PFSK-1 (cell line): ENCODE results near the gene CACNG4.

Experiments
- FOXP2 ChIP-seq: optimal IDR thresholded peaks from 2 replicates; pipeline ENCODE3; 2011; ENCODE audit warnings: borderline replicate concordance, control low read depth, inconsistent platforms; ENCODE audit not compliant: insufficient read depth; ENCODE audit errors: extremely low read length, extremely low read depth
- POLR2AphosphoS5 ChIP-seq: IDR thresholded peaks from 2 replicates; pipeline ENCODE4 v1.6.1; 2012; ENCODE audit warnings: low read depth, mild to moderate bottlenecking, control low read depth, low read length, moderate library complexity
- SIN3A ChIP-seq: IDR thresholded peaks from 2 replicates; pipeline ENCODE4 v1.6.1; 2012; ENCODE audit warnings: mild to moderate bottlenecking, low read length, moderate library complexity, borderline replicate concordance; ENCODE audit not compliant: insufficient read depth
- TAF1 ChIP-seq: IDR thresholded peaks from 2 replicates; pipeline ENCODE4 v1.6.1; 2012; ENCODE audit warnings: low read length, control low read depth, borderline replicate concordance; ENCODE audit not compliant: insufficient read depth
- TF ChIP-seq, protein P1 (sequence below), 2 experiments: IDR thresholded peaks; 2 replicates each; pipeline versions ENCODE4 v1.6.1 to v1.8.0; 2011 to 2012; ENCODE audit warnings: low read depth in 2 of 2, low read length in 2 of 2, control low read depth in 1 of 2, inconsistent platforms in 1 of 2, mild to moderate bottlenecking in 1 of 2, moderate library complexity in 1 of 2; ENCODE audit not compliant: insufficient read depth in 1 of 2

The CACNG4 gene

GRCh38 chr17:67054608-67055007 is 90.1 kb downstream of the CACNG4 start:
- TF ChIP-seq, protein P1, sequence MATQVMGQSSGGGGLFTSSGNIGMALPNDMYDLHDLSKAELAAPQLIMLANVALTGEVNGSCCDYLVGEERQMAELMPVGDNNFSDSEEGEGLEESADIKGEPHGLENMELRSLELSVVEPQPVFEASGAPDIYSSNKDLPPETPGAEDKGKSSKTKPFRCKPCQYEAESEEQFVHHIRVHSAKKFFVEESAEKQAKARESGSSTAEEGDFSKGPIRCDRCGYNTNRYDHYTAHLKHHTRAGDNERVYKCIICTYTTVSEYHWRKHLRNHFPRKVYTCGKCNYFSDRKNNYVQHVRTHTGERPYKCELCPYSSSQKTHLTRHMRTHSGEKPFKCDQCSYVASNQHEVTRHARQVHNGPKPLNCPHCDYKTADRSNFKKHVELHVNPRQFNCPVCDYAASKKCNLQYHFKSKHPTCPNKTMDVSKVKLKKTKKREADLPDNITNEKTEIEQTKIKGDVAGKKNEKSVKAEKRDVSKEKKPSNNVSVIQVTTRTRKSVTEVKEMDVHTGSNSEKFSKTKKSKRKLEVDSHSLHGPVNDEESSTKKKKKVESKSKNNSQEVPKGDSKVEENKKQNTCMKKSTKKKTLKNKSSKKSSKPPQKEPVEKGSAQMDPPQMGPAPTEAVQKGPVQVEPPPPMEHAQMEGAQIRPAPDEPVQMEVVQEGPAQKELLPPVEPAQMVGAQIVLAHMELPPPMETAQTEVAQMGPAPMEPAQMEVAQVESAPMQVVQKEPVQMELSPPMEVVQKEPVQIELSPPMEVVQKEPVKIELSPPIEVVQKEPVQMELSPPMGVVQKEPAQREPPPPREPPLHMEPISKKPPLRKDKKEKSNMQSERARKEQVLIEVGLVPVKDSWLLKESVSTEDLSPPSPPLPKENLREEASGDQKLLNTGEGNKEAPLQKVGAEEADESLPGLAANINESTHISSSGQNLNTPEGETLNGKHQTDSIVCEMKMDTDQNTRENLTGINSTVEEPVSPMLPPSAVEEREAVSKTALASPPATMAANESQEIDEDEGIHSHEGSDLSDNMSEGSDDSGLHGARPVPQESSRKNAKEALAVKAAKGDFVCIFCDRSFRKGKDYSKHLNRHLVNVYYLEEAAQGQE (IDR thresholded peaks at IDR 0.05; ENCODE audit: insufficient read depth in 1 of 2, low read depth in 2 of 2, low read length in 2 of 2), result no peak
- TF ChIP-seq TAF1 (no peak), FOXP2 (no peak)

- no peak for TF ChIP-seq FOXP2
- TF ChIP-seq TAF1, result no peak
- no peak for TF ChIP-seq SIN3A
Measured at GRCh38 chr17:67055041-67055443, 90.5 kb downstream of the CACNG4 start.

GRCh38 chr17:67055811-67056745 is 91.6 kb downstream of the CACNG4 start:
- TF ChIP-seq TAF1 (no peak), FOXP2 (no peak), POLR2AphosphoS5 (no peak), SIN3A (no peak)
- TF ChIP-seq, protein P1 (IDR thresholded peaks at IDR 0.05; ENCODE audit: insufficient read depth in 1 of 2, low read depth in 2 of 2, low read length in 2 of 2), result no peak

GRCh38 chr17:67056746-67057490 is 92.4 kb downstream of the CACNG4 start:
- TF ChIP-seq TAF1 (no peak), SIN3A (no peak), FOXP2 (no peak), POLR2AphosphoS5 (no peak)
- TF ChIP-seq, protein P1 (IDR thresholded peaks at IDR 0.05; ENCODE audit: insufficient read depth in 1 of 2, low read depth in 2 of 2, low read length in 2 of 2), result no peak

DNA sequence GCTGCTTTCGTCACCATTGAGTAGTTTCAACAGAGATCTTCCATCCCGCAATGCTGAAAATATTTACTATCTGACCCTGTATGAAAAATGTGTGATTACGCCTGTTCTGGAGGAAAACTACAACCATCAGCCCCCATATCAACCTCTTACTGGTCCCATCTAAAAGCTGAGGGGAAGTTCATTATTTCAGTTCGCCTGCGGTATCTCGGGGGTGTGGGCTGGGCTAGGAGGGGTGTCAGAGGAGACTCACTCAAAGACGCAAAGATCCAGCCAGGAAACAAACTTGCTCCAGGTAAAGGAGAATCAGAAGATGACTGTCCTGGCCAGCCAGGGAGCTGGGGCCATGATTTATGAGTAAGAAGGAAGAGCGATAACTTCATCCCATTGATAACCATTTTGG is 93.5 kb downstream of the CACNG4 start:
- TF ChIP-seq, protein P1 (IDR thresholded peaks at IDR 0.05; ENCODE audit: insufficient read depth in 1 of 2, low read depth in 2 of 2, low read length in 2 of 2), result no peak
- TF ChIP-seq TAF1 (no peak), POLR2AphosphoS5 (no peak), SIN3A (no peak), FOXP2 (no peak)
